Activated T-helper 1 cell treated with anti-CD3 and anti-CD28 coated beads, Interleukin-12 subunit alpha, Interleukin-12 subunit beta, Interleukin-2, Interleukin-4 antibody, amounts not matched to agents 30 ng/mL and 10 ng/mL and 1 ng/mL, durations not matched to agents 14 hours and 24 hours and 36 hours (primary cell): ENCODE measurements around the gene RAB2B. TPM values are rescaled to one million over a fixed set of nuclear protein-coding genes. Genes with fewer than 3 reads are reported as not detected.

Experiments used
- DNase-seq: peaks from one replicate; pipeline ENCODE4 v3.0.0; 2021; ENCODE audit warnings: low spot score
- H3K27ac Mint-ChIP-seq: one replicate; pipeline ENCODE4 v1.8.0; 2021; ENCODE audit warnings: mild to moderate bottlenecking, mixed read lengths
- H3K27me3 Mint-ChIP-seq: one replicate; pipeline ENCODE4 v1.8.0; 2022; ENCODE audit warnings: mild to moderate bottlenecking, moderate library complexity, mixed read lengths; ENCODE audit not compliant: insufficient read depth
- H3K36me3 Mint-ChIP-seq: one replicate; pipeline ENCODE4 v1.8.0; 2021; ENCODE audit warnings: low read depth, mixed read lengths
- H3K4me1 Mint-ChIP-seq: one replicate; pipeline ENCODE4 v1.8.0; 2021; ENCODE audit warnings: low read depth, mixed read lengths
- H3K4me3 Mint-ChIP-seq: one replicate; pipeline ENCODE4 v1.8.0; 2021; ENCODE audit warnings: mild to moderate bottlenecking, moderate library complexity, mixed read lengths
- H3K9me3 Mint-ChIP-seq: one replicate; pipeline ENCODE4 v1.8.0; 2021; ENCODE audit warnings: mixed read lengths
- intact Hi-C: fragments of 100-400 bp; cut with micrococcal nuclease; formaldehyde crosslinking; loops from one replicate; pipeline ENCODE4 v1.15.1; 2024
- total RNA-seq: library from RNA; stranded (reverse); gene quantifications from 2 replicates; pipeline ENCODE4 v1.2.3, GENCODE V29; 2022

Gene RAB2B
- total RNA-seq, 1 donor from 2014 or later: 30.3 TPM

DNA sequence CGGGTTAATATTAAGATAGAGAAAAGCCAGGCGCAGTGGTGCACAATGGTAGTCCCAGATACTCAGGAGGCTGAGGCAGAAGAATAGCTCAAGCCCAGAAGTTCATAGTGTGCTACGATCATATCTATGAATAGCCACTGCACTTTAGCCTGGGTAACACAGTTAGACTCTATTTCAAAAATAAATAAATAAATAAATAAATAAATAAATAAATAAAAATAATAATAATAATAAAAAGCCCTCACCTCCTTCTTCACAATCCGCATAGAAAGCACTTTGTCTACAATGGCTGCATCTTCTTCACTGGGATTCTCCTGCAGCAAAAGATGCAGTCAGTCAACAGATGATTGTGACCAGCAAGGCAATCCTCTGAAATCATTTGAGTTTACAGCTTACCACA lies 61.4 kb downstream of the RAB2B start:
- Mint-ChIP-seq H3K27ac (peak overlapping the region; percentile 92), H3K9me3 (no peaks in the 10 kb centered on the region), H3K27me3 (no peaks in the 10 kb centered on the region), H3K4me1 (peaks cover 26% of the 10 kb centered on the region), H3K36me3 (peaks cover 48% of the 10 kb centered on the region), H3K4me3 (no peak overlapping the region)
- no peak for DNase-seq
- intact Hi-C loops: no loop called here

GRCh38 chr14:21414137-21414631 lies 62.6 kb downstream of the RAB2B start:
- Mint-ChIP-seq H3K36me3 (peaks cover 54% of the 10 kb centered on the region), H3K27ac (peak overlapping the region; percentile 92), H3K4me1 (peaks cover 26% of the 10 kb centered on the region), H3K4me3 (peak overlapping the region; percentile 19), H3K27me3 (no peaks in the 10 kb centered on the region), H3K9me3 (no peaks in the 10 kb centered on the region)
- intact Hi-C loops: loop anchor here (1.0 kb wide), 8 partner anchors 23 to 150 kb away; partner anchors contain the start of genes CHD8, METTL3, SUPT16H and TOX4
- no peak for DNase-seq

Other genes starting within 250 kb of the RAB2B start
- gene HNRNPC, start 207.5 kb downstream of the RAB2B start, total RNA-seq: 958 and 976 TPM in 2 replicates
- gene RPGRIP1, start 196.9 kb downstream of the RAB2B start, total RNA-seq: not detected in 2 replicates
- gene SUPT16H, start 92.9 kb downstream of the RAB2B start, total RNA-seq: 162 and 166 TPM in 2 replicates
- 126 and 131 TPM in 2 replicates for gene CHD8, start 20.8 kb downstream of the RAB2B start, total RNA-seq
- 77.5 and 86.6 TPM in 2 replicates for gene TOX4, start 236 bp upstream of the RAB2B start, total RNA-seq
- 75.1 and 77.7 TPM in 2 replicates for gene METTL3, start 34.4 kb upstream of the RAB2B start, total RNA-seq
- gene SALL2, start 49.4 kb upstream of the RAB2B start, total RNA-seq: 1.3 and 1.6 TPM in 2 replicates
- not detected in 2 replicates for gene OR10G3, start 103.1 kb upstream of the RAB2B start, total RNA-seq
- 0.24 TPM in 1 of 2 replicates, not detected in the other for gene OR10G2, start 158.0 kb upstream of the RAB2B start, total RNA-seq
- not detected in 2 replicates for gene OR4E2, start 176.9 kb upstream of the RAB2B start, total RNA-seq
- not detected in 2 replicates for gene OR4E1, start 196.9 kb upstream of the RAB2B start, total RNA-seq